ENCODE results near the gene PAK4.
"Not testable (repeated sequence)": the region's sequence is repeated elsewhere in the genome, so short reads cannot be mapped to it uniquely, and the experiment has no call there.

Gene PAK4

GRCh38 chr19:39143757-39144289 is 18.2 kb downstream of the PAK4 start:
- H3K27me3 ChIP-seq (ENCODE audit: low read depth, low read length); H3K4me3 ChIP-seq (ENCODE audit: low read depth in 1 of 2, low read length in 2 of 2); H3K36me3 ChIP-seq (ENCODE audit: control insufficient read depth in 1 of 2, insufficient read depth in 2 of 2, low read length in 2 of 2); H3K27ac ChIP-seq (ENCODE audit: low read length); H3K9me3 ChIP-seq (ENCODE audit: control insufficient read depth in 1 of 2, low read length in 2 of 2): not testable (repeated sequence)
- peaks cover 25 to 41% of the 10 kb centered on the region in 2 donors for H3K4me1 ChIP-seq (ENCODE audit: control insufficient read depth in 1 of 2, insufficient read depth in 2 of 2, low read length in 2 of 2)

DNA sequence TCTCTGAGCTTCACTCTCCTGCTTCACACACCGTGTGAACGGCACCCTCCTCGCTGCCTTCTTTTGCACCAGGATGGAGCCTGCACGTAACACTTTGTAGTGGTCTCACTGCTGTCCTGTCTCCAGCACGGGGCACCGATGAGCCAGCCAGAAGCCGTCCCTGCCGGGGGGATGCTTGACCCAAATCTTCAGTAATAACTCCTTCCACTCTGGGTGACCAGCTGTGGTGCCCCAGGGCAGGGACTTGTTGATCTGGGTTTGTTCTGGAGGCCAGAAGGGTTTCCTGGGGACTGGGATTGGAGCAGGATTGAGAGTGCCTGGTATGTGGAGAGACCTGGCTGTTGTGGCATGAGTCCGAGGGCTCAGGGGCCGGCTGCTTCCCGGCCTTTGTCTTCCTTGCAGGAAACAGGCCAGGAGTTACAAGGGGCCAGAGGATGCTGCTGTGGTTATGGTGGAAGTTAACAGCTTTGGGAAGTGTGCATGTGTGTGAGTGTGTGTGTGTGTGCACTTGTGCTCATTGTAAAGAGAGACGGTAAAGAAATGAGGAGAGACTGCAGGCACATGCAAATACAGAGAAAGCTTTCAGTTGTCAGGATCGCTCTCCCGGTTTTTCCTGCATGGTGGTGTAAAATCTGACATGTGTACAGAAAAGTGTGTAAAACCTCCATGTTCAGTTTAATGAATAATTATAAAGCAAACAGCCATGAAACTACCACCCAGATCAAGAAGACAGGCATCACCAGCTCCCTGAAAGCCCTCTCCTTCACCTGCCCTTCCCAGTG is 18.9 kb downstream of the PAK4 start:
- H3K36me3 ChIP-seq (ENCODE audit: control insufficient read depth in 1 of 2, insufficient read depth in 2 of 2, low read length in 2 of 2): no peaks in the 10 kb centered on the region
- peaks cover 24 to 35% of the 10 kb centered on the region in 2 donors for H3K4me1 ChIP-seq (ENCODE audit: control insufficient read depth in 1 of 2, insufficient read depth in 2 of 2, low read length in 2 of 2)
- H3K9me3 ChIP-seq (ENCODE audit: control insufficient read depth in 1 of 2, low read length in 2 of 2): no peaks in the 10 kb centered on the region
- no peak overlapping the region for H3K27ac ChIP-seq (ENCODE audit: low read length)
- no peaks in the 10 kb centered on the region for H3K27me3 ChIP-seq (ENCODE audit: low read depth, low read length)
- no peak overlapping the region for H3K4me3 ChIP-seq (ENCODE audit: low read depth in 1 of 2, low read length in 2 of 2)

GRCh38 chr19:39145180-39145953 is 19.8 kb downstream of the PAK4 start:
- Histone ChIP-seq H3K4me1 (ENCODE audit: control insufficient read depth in 1 of 2, insufficient read depth in 2 of 2, low read length in 2 of 2) (peaks cover 19 to 27% of the 10 kb centered on the region in 2 donors), H3K27me3 (ENCODE audit: low read depth, low read length) (no peaks in the 10 kb centered on the region), H3K4me3 (ENCODE audit: low read depth in 1 of 2, low read length in 2 of 2) (no peak overlapping the region), H3K9me3 (ENCODE audit: control insufficient read depth in 1 of 2, low read length in 2 of 2) (no peaks in the 10 kb centered on the region), H3K27ac (ENCODE audit: low read length) (peak overlapping the region; percentile 8), H3K36me3 (ENCODE audit: control insufficient read depth in 1 of 2, insufficient read depth in 2 of 2, low read length in 2 of 2) (no peaks in the 10 kb centered on the region)

DNA sequence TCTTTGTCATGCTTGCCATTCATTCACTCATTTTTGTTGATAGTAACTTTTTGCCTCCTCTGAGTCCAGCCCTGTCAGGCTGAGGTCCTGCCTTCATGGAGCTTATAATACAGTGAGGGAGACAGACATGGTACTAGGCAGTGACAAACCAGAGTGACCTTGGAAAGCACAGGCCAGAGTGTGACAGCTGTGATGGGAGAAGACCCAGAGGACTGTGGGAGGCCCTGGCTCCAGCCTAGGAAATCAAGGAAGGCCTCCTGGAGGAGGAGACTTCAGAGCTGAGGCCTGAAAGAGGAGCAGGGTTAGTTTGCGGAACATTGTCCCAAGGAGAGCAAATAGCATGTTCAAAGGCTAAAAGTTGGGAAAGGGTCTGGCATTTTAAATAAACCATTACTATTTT is 20.5 kb downstream of the PAK4 start:
- no peaks in the 10 kb centered on the region for H3K27me3 ChIP-seq (ENCODE audit: low read depth, low read length)
- H3K4me1 ChIP-seq (ENCODE audit: control insufficient read depth in 1 of 2, insufficient read depth in 2 of 2, low read length in 2 of 2): peaks cover 19 to 30% of the 10 kb centered on the region in 2 donors
- H3K27ac ChIP-seq (ENCODE audit: low read length): peak overlapping the region; percentile 8
- H3K9me3 ChIP-seq (ENCODE audit: control insufficient read depth in 1 of 2, low read length in 2 of 2): no peaks in the 10 kb centered on the region
- no peaks in the 10 kb centered on the region for H3K36me3 ChIP-seq (ENCODE audit: control insufficient read depth in 1 of 2, insufficient read depth in 2 of 2, low read length in 2 of 2)
- no peak overlapping the region for H3K4me3 ChIP-seq (ENCODE audit: low read depth in 1 of 2, low read length in 2 of 2)

DNA sequence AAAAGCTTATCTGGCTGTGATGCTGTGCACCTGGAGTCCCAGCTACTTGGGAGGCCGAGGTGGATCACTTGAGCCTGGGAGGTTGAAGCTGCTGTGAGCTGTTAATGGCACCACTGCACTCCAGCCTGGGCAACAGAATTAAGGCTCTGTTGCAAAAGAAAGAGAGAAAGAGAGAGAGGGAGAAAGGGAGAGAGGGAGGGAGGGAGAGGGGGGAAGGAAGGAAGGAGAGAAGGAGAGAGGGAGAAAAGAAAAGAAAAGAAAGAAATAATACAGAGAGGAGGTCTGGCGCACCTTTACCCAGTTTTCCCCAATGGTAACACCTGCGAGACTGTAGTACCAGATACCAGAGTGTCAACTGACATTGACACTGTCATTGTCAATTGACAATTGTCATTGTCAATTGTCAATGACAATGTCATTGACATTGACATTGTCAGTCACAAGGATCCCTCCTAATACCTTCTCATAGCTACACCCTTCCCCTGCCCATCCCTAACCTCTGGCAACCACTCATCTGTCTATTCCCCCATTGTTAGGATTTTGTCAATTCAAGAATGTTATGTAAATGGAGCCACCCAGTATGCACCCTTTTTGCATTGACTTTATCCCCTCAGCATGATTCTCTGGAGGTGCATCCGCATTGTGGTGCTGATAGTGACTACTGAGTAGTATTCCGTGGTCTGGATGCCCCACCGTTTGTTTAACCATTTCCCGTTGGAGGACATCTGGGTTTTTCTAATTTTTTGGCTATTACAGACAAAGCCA is 21.3 kb downstream of the PAK4 start:
- H3K4me3 ChIP-seq (ENCODE audit: low read depth in 1 of 2, low read length in 2 of 2): no peak overlapping the region
- peaks cover 19 to 32% of the 10 kb centered on the region in 2 donors for H3K4me1 ChIP-seq (ENCODE audit: control insufficient read depth in 1 of 2, insufficient read depth in 2 of 2, low read length in 2 of 2)
- no peaks in the 10 kb centered on the region for H3K36me3 ChIP-seq (ENCODE audit: control insufficient read depth in 1 of 2, insufficient read depth in 2 of 2, low read length in 2 of 2)
- H3K9me3 ChIP-seq (ENCODE audit: control insufficient read depth in 1 of 2, low read length in 2 of 2): no peaks in the 10 kb centered on the region
- H3K27me3 ChIP-seq (ENCODE audit: low read depth, low read length): no peaks in the 10 kb centered on the region
- no peak overlapping the region for H3K27ac ChIP-seq (ENCODE audit: low read length)

DNA sequence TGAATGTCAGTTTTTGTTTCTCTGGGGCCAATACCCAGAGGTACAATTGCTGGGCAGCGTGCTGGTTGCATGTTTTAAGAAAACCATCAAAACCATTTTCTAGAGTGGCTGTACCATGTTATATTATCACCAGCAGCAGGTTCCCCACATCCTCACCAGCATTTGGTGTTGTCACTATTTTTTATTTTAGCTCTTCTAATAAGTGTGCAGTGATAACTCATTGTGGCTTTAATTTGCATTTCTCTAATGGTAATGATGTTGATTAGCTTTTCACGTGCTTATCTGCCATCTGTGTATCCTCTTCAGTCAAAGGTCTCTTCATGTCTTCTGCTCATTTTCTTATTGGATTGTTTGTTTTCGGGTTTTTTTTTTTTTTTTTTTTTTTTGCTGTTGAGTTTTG is 21.9 kb downstream of the PAK4 start:
- H3K36me3 ChIP-seq (ENCODE audit: control insufficient read depth in 1 of 2, insufficient read depth in 2 of 2, low read length in 2 of 2): no peaks in the 10 kb centered on the region
- no peaks in the 10 kb centered on the region for H3K9me3 ChIP-seq (ENCODE audit: control insufficient read depth in 1 of 2, low read length in 2 of 2)
- H3K27ac ChIP-seq (ENCODE audit: low read length): no peak overlapping the region
- no peaks in the 10 kb centered on the region for H3K27me3 ChIP-seq (ENCODE audit: low read depth, low read length)
- H3K4me3 ChIP-seq (ENCODE audit: low read depth in 1 of 2, low read length in 2 of 2): no peak overlapping the region
- peaks cover 19 to 32% of the 10 kb centered on the region in 2 donors for H3K4me1 ChIP-seq (ENCODE audit: control insufficient read depth in 1 of 2, insufficient read depth in 2 of 2, low read length in 2 of 2)

GRCh38 chr19:39148939-39149529 is 23.4 kb downstream of the PAK4 start:
- no peak overlapping the region for H3K4me3 ChIP-seq (ENCODE audit: low read depth in 1 of 2, low read length in 2 of 2)
- no peaks in the 10 kb centered on the region for H3K9me3 ChIP-seq (ENCODE audit: control insufficient read depth in 1 of 2, low read length in 2 of 2)
- H3K4me1 ChIP-seq (ENCODE audit: control insufficient read depth in 1 of 2, insufficient read depth in 2 of 2, low read length in 2 of 2): peaks cover 18 to 31% of the 10 kb centered on the region in 2 donors
- H3K27me3 ChIP-seq (ENCODE audit: low read depth, low read length): no peaks in the 10 kb centered on the region
- no peak overlapping the region for H3K27ac ChIP-seq (ENCODE audit: low read length)
- no peaks in the 10 kb centered on the region for H3K36me3 ChIP-seq (ENCODE audit: control insufficient read depth in 1 of 2, insufficient read depth in 2 of 2, low read length in 2 of 2)

DNA sequence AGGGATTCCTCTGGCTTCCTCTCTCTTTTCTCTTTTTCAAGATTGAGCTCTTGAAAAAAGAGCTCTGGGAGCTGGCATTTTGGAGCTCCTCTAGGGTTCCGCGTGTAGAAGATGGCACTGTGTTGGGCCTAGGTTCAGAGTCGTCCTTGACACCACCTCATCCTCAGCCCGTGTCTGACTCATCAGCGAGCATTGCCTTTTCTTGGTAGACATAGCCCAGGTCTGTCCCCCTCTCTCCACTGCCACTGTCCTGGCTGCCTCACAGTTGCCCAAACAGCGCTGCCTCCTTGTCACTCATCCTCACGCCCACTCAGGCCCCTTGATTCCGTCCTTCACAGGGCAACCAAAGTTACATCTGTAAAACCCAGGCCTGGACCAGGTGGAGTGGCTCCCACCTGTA is 24.6 kb downstream of the PAK4 start:
- Histone ChIP-seq H3K27me3 (ENCODE audit: low read depth, low read length) (no peaks in the 10 kb centered on the region), H3K4me3 (ENCODE audit: low read depth in 1 of 2, low read length in 2 of 2) (no peak overlapping the region), H3K36me3 (ENCODE audit: control insufficient read depth in 1 of 2, insufficient read depth in 2 of 2, low read length in 2 of 2) (no peaks in the 10 kb centered on the region), H3K4me1 (ENCODE audit: control insufficient read depth in 1 of 2, insufficient read depth in 2 of 2, low read length in 2 of 2) (peaks cover 6 to 22% of the 10 kb centered on the region in 2 donors), H3K27ac (ENCODE audit: low read length) (no peak overlapping the region), H3K9me3 (ENCODE audit: control insufficient read depth in 1 of 2, low read length in 2 of 2) (no peaks in the 10 kb centered on the region)

DNA sequence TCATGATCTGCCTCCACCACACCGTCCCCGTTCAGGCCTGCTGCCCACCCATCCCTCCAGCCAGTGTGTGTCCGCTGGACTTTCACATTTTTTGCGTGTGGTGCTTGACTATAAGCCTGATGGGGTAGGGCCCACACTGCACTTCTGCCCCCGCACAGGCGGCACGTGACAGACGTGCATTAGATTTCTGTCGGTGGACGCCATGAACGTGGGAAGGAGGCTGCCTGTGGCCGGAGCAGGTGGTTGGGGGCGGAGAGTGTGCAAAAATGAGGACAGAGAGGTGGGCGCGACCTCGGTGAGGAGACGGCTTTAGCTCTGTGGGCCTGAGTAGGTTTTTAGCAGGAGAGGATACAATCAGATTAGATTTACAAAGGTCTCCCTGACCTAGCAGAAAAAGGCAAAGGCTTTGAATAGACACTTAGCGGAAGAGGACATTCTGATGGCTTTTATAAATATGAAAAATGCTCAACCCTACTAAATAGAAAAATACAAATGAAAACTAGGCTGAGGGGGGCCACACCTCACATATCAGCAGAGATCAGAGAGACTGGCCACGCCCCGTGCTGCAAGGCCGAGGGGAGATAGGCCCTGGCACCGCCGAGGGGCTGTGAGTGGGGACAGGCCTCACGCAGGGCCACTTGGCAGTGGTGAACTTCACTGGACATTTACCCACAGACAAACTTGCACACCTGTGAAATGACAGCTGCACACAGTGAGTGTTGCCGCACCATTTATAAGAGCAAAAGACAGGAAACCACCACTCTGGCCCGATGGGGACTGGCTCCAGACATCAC is 25.4 kb downstream of the PAK4 start:
- no peaks in the 10 kb centered on the region for H3K36me3 ChIP-seq (ENCODE audit: control insufficient read depth in 1 of 2, insufficient read depth in 2 of 2, low read length in 2 of 2)
- H3K4me3 ChIP-seq (ENCODE audit: low read depth in 1 of 2, low read length in 2 of 2): no peak overlapping the region
- H3K27ac ChIP-seq (ENCODE audit: low read length): no peak overlapping the region
- peaks cover 2 to 22% of the 10 kb centered on the region in 2 donors for H3K4me1 ChIP-seq (ENCODE audit: control insufficient read depth in 1 of 2, insufficient read depth in 2 of 2, low read length in 2 of 2)
- H3K9me3 ChIP-seq (ENCODE audit: control insufficient read depth in 1 of 2, low read length in 2 of 2): no peaks in the 10 kb centered on the region
- H3K27me3 ChIP-seq (ENCODE audit: low read depth, low read length): no peaks in the 10 kb centered on the region

- Histone ChIP-seq H3K36me3 (ENCODE audit: control insufficient read depth in 1 of 2, insufficient read depth in 2 of 2, low read length in 2 of 2) (no peaks in the 10 kb centered on the region), H3K27me3 (ENCODE audit: low read depth, low read length) (no peaks in the 10 kb centered on the region), H3K4me1 (ENCODE audit: control insufficient read depth in 1 of 2, insufficient read depth in 2 of 2, low read length in 2 of 2) (peaks cover 4 to 26% of the 10 kb centered on the region in 2 donors), H3K27ac (ENCODE audit: low read length) (no peak overlapping the region), H3K9me3 (ENCODE audit: control insufficient read depth in 1 of 2, low read length in 2 of 2) (no peaks in the 10 kb centered on the region), H3K4me3 (ENCODE audit: low read depth in 1 of 2, low read length in 2 of 2) (no peak overlapping the region)
Observed at GRCh38 chr19:39152066-39152465, 26.5 kb downstream of the PAK4 start.
